PC-9 (cell line): ENCODE results near the gene LGALS9B. TPM values are rescaled to one million over a fixed set of nuclear protein-coding genes. Genes with fewer than 3 reads are reported as not detected.
"Not testable (repeated sequence)": the region's sequence is repeated elsewhere in the genome, so short reads cannot be mapped to it uniquely, and the experiment has no call there.

Source experiments
- BruUV-seq: library from RNA; stranded (reverse); fragments of 400-500 nt; replicated peaks from 2 replicates; lab custom pipeline; 2021; lab: Mats Ljungman, UMichigan
- CTCF ChIA-PET: fragments of 300-600 bp; sonication (Branson Sonifier 250); formaldehyde crosslinking; loops from one replicate; lab custom pipeline; 2022; ENCODE audit warnings: antibody characterized with exemption; lab: Charles Lee
- POLR2A ChIA-PET: fragments of 300-600 bp; sonication (Branson Sonifier 250); formaldehyde crosslinking; loops from one replicate; lab custom pipeline; 2022; ENCODE audit warnings: antibody characterized with exemption; ENCODE audit not compliant: unreplicated experiment; lab: Charles Lee
- DNase-seq, 2 experiments: peaks; one replicate each; pipeline versions ENCODE4 v3.0.0 to v3.0.0-alpha.2; 2015 to 2022; ENCODE audit warnings: mixed read lengths in 1 of 2
- H2AFZ ChIP-seq: fragments of 200-600 bp; sonication (generic); 2 replicates; pipeline ENCODE4 v1.8.1; 2017; ENCODE audit warnings: antibody characterized with exemption
- H3F3A ChIP-seq: fragments of 200-600 bp; sonication (generic); 2 replicates; pipeline ENCODE4 v1.8.1; 2017; ENCODE audit warnings: antibody characterized with exemption, mild to moderate bottlenecking, low read depth; ENCODE audit not compliant: insufficient read depth
- H3K27ac ChIP-seq: fragments of 200-600 bp; sonication (generic); 2 replicates; pipeline ENCODE4 v1.6.1; 2016; ENCODE audit warnings: mixed run types
- H3K27me3 ChIP-seq: fragments of 200-600 bp; sonication (generic); 2 replicates; pipeline ENCODE4 v1.6.1; 2016; ENCODE audit warnings: low read depth, mixed run types; ENCODE audit not compliant: insufficient read depth
- H3K36me3 ChIP-seq: fragments of 200-600 bp; sonication (generic); 2 replicates; pipeline ENCODE4 v1.6.1; 2016; ENCODE audit warnings: low read depth, mixed run types
- H3K4me1 ChIP-seq: fragments of 200-600 bp; sonication (generic); replicated peaks from 2 replicates; pipeline ENCODE4 v1.6.1; 2016; ENCODE audit warnings: mixed run types; ENCODE audit not compliant: insufficient read depth
- H3K4me2 ChIP-seq: fragments of 200-600 bp; sonication (generic); 2 replicates; pipeline ENCODE4 v1.6.1; 2017; ENCODE audit warnings: mixed run types
- H3K4me3 ChIP-seq: fragments of 200-600 bp; sonication (generic); 2 replicates; pipeline ENCODE4 v1.6.1; 2016; ENCODE audit warnings: mixed run types
- H3K79me2 ChIP-seq: fragments of 200-600 bp; sonication (generic); 2 replicates; pipeline ENCODE4 v1.6.1; 2017; ENCODE audit warnings: low read depth, mixed run types
- H3K9me2 ChIP-seq: fragments of 200-600 bp; sonication (generic); 2 replicates; pipeline ENCODE4 v1.8.1; 2017; ENCODE audit warnings: mild to moderate bottlenecking; ENCODE audit not compliant: insufficient read depth
- H3K9me3 ChIP-seq: fragments of 200-600 bp; sonication (generic); 2 replicates; pipeline ENCODE4 v1.8.1; 2016; ENCODE audit warnings: low read depth; ENCODE audit not compliant: insufficient read depth
- H4K20me1 ChIP-seq: fragments of 200-600 bp; sonication (generic); 2 replicates; pipeline ENCODE4 v1.8.1; 2017; ENCODE audit not compliant: insufficient read depth
- intact Hi-C: fragments of 100-400 bp; cut with micrococcal nuclease; formaldehyde crosslinking; loops from one replicate; pipeline ENCODE4 v1.10.0; 2022; ENCODE audit not compliant: unreplicated experiment
- total RNA-seq: library from RNA; stranded (reverse); gene quantifications from 2 replicates; pipeline ENCODE4 v1.2.3, GENCODE V29; 2021
- TF ChIP-seq, protein P1 (sequence below): fragments of 200-600 bp; sonication (generic); conservative IDR thresholded peaks from 2 replicates; pipeline ENCODE4 v1.6.1; 2017; ENCODE audit warnings: mixed run types, antibody characterized with exemption, mild to moderate bottlenecking, moderate library complexity

Gene LGALS9B
- total RNA-seq, 1 experiment from 2014 or later: 9.8 TPM

DNA sequence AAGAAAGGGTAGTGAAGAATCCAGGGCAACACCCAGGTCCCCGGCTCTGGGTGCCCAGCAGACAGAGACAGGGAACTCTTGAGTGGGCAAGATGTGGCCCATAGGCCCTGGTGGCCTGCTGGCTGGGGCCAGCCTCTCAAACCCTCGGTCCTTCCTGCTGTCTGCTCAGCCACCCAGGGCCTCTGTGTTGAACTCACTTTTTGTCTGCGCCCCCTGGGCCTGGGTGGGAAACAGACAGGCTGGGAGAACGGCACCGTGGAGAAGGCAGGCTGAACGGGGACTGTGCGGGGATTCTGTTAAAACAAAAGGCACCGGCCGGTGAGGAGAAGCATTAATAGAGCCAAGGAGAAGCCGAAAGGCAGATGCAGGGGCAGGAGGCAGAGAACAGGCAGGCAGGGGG lies 12.2 kb downstream of the LGALS9B start:
- POLR2A ChIA-PET, H4K20me1 ChIP-seq, H3K79me2 ChIP-seq, H3K36me3 ChIP-seq, H3K27ac ChIP-seq, H3K9me3 ChIP-seq, H2AFZ ChIP-seq, CTCF ChIA-PET, H3K4me1 ChIP-seq, H3K9me2 ChIP-seq, DNase-seq, BruUV-seq, H3K27me3 ChIP-seq, H3K4me2 ChIP-seq, intact Hi-C loops, H3F3A ChIP-seq, H3K4me3 ChIP-seq: not testable (repeated sequence)

DNA sequence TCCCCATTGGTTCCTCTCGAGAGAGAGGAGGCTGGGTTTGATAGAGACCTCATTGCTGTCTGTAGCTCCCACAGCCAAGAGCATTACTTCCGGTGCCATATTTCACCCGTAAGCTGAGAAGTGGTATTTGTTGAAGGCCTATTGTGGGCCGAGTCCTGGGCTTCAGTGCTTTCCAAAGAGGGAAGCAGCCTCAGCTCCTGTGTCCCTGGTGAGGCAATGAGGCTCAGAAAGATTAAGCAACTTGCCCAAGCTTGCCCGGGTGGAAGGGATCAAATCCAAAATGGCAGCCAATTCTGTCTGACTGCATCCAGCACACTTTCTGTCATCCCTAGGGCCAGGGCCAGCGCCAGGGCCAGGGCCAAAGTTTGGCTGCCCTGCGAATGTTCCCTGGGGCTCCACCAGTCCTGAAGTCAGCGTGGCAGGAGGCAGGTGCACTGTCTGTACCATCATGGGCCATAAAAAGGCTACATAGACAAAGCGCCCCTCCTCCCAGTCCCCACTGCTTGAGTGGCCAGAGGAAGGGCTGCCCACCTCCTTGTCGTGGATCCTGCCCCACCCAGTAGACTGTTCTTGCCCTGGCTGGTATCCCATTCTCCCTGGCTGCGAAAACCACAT lies 13.4 kb downstream of the LGALS9B start:
- BruUV-seq, CTCF ChIA-PET, H2AFZ ChIP-seq, DNase-seq, H3K4me2 ChIP-seq, H3K4me1 ChIP-seq, intact Hi-C loops, H3K27me3 ChIP-seq, H4K20me1 ChIP-seq, H3K79me2 ChIP-seq, H3F3A ChIP-seq, H3K9me2 ChIP-seq, H3K27ac ChIP-seq, H3K36me3 ChIP-seq, POLR2A ChIA-PET, H3K4me3 ChIP-seq, H3K9me3 ChIP-seq: not testable (repeated sequence)

DNA sequence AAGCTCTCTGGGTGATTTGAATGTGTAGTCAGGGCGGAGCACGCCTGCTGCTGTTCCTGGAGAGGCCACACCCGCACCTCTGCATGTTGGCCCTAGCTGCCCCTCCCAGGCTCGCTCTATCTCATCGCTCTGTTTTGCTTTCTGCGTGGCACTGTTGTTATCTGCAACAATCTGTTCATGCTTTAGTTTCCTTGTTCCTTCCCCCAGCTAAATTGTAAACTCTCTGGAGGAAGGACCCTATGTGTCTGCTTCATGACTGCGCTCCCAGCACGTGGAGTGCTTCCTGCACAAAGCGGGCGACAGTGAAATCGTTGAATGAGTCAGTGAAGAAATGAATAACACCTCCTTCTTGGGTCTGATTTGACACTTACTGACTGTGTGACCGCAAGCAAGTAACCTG lies 16.5 kb downstream of the LGALS9B start:
- CTCF ChIA-PET: not testable (repeated sequence)

DNA sequence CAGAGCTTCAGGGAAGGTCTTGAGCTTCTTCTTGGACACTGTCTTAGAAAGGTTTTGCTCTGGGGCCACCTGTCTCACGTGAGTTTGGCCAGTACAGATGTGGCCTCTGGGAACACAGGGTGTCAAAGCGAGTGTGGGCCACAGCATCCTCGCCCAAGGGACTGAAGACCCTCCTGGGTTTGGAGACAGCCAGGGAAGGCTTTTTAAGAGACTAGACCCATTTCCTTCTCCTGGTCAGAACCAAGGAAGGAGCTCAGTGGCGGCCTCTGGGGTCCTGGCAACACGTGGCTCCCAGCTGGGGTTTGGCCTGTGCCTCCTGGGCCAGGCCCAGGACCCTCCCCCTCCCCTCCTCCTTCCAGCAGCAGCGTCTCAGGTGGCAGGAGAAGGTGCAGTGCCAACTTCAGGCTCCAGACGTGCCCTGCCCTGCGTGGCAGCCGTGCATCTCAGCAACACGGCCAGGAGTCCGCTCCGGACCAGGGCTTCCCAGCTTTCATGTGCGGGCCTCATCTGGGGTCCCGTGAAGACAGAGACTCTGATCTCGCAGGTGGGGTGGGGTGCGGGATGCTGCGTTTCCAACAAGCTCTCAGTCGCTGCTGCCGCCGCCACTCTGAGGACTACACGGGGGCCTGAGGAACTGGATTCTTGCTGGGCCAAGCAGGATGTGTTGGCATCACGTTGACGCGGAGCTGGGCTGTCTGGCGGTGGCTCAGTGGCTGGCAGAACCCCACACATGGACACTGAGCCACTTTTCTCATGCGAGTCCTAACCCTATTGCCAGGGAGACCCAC lies 19.6 kb downstream of the LGALS9B start:
- H3K4me2 ChIP-seq, POLR2A ChIA-PET, CTCF ChIA-PET: not testable (repeated sequence)

More for the DNA sequence above, 16.5 kb downstream of the LGALS9B start:
- H3K4me3 ChIP-seq, H2AFZ ChIP-seq, H3K9me2 ChIP-seq, H3K36me3 ChIP-seq, H3K9me3 ChIP-seq, H3F3A ChIP-seq, BruUV-seq, H3K27ac ChIP-seq, intact Hi-C loops, H3K27me3 ChIP-seq, H3K79me2 ChIP-seq, H3K4me2 ChIP-seq, H3K4me1 ChIP-seq, POLR2A ChIA-PET, H4K20me1 ChIP-seq: not testable (repeated sequence)
- peak; percentile 54 to 58 for DNase-seq

DNA sequence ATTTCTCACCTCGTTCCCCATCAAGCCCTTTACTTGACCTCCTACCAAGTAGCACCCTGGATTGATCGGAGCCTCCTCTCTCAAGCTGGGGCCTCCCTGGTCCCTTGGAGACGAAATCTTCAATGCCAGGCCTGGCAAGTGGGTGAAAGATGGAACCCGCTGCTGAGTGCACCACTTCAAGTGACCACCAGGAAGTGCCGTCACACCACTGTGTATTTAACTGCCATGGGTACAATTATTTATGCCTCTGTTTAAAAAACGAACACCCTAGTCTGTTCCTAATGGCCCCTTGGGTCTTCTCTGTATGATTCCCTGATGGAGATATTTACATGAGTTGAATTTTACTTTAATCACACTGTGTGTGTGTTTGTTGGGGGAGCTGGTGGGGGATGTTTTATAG lies 20.4 kb downstream of the LGALS9B start:
- H3K79me2 ChIP-seq, H3K27ac ChIP-seq, H3K4me3 ChIP-seq, H4K20me1 ChIP-seq, H3K4me2 ChIP-seq, H2AFZ ChIP-seq, DNase-seq, POLR2A ChIA-PET, H3F3A ChIP-seq, CTCF ChIA-PET, H3K27me3 ChIP-seq, H3K4me1 ChIP-seq, H3K36me3 ChIP-seq, intact Hi-C loops, H3K9me3 ChIP-seq, BruUV-seq, H3K9me2 ChIP-seq: not testable (repeated sequence)
- TF ChIP-seq, protein P1, sequence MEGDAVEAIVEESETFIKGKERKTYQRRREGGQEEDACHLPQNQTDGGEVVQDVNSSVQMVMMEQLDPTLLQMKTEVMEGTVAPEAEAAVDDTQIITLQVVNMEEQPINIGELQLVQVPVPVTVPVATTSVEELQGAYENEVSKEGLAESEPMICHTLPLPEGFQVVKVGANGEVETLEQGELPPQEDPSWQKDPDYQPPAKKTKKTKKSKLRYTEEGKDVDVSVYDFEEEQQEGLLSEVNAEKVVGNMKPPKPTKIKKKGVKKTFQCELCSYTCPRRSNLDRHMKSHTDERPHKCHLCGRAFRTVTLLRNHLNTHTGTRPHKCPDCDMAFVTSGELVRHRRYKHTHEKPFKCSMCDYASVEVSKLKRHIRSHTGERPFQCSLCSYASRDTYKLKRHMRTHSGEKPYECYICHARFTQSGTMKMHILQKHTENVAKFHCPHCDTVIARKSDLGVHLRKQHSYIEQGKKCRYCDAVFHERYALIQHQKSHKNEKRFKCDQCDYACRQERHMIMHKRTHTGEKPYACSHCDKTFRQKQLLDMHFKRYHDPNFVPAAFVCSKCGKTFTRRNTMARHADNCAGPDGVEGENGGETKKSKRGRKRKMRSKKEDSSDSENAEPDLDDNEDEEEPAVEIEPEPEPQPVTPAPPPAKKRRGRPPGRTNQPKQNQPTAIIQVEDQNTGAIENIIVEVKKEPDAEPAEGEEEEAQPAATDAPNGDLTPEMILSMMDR: peak; percentile 51

More for the DNA sequence above, 19.6 kb downstream of the LGALS9B start:
- H3K79me2 ChIP-seq, H4K20me1 ChIP-seq, intact Hi-C loops, H3F3A ChIP-seq, H2AFZ ChIP-seq, H3K36me3 ChIP-seq, H3K27me3 ChIP-seq, H3K9me2 ChIP-seq, H3K9me3 ChIP-seq, DNase-seq, H3K4me1 ChIP-seq, H3K4me3 ChIP-seq, BruUV-seq, H3K27ac ChIP-seq: not testable (repeated sequence)

DNA sequence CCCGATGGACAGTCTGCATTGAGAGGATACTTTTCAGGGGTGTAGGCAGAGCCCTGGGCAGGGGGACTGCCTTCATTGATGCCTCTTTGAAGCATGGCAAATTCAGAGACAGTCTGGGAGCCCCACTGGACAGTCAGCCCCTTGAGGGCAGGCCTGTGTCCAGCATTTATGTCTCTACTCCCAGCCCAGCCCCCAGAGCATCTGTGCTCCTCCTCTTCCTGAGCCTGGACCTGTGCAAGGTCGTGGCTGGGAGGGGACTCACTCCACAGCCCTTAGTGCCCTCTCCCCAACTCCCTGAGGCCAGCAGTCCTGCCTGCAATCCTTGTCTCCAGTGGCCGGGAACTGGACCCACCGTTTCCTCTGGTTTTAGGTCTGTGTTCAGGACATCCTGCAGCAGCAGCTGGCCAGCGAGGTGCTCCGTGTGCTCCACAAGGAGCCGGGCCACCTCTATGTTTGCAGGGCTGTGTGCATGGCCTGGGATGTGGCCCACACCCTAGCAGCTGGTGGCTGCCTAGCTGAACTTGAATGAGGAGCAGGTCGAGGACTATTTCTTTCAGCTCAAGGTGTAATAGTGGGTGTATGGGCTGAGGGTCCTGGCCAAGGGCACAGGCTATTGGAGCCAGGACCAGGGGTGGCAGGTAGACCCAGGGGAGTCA lies 22.6 kb downstream of the LGALS9B start:
- POLR2A ChIA-PET, CTCF ChIA-PET, H3K27ac ChIP-seq, H3K9me3 ChIP-seq, BruUV-seq, H3K27me3 ChIP-seq, H3K9me2 ChIP-seq, H3K36me3 ChIP-seq, H3K4me3 ChIP-seq, H3K4me2 ChIP-seq, H2AFZ ChIP-seq, H3F3A ChIP-seq, H3K79me2 ChIP-seq, H4K20me1 ChIP-seq, DNase-seq, intact Hi-C loops, H3K4me1 ChIP-seq: not testable (repeated sequence)
